Testis (tissue), 3 donors: ENCODE measurements around the gene PEX7. TPM values are rescaled to one million over a fixed set of nuclear protein-coding genes. Genes with fewer than 3 reads are reported as not detected.
"Not testable (repeated sequence)": the region's sequence is repeated elsewhere in the genome, so short reads cannot be mapped to it uniquely, and the experiment has no call there.

Experiments
- DNase-seq: peaks from one replicate; pipeline ENCODE4 v3.0.0-alpha.2; 2019
- H3K27ac ChIP-seq, 2 donors: fragments of 200-600 bp; sonication (generic); one replicate each; pipeline ENCODE4 v1.5.1; 2019
- H3K27me3 ChIP-seq: fragments of 200-600 bp; sonication (generic); one replicate; pipeline ENCODE4 v1.5.1; 2019
- H3K36me3 ChIP-seq: fragments of 200-600 bp; sonication (generic); one replicate; pipeline ENCODE4 v1.5.1; 2017; ENCODE audit warnings: low read depth; ENCODE audit errors: missing control alignments
- H3K4me1 ChIP-seq: fragments of 200-600 bp; sonication (generic); one replicate; pipeline ENCODE4 v1.5.1; 2019
- H3K4me3 ChIP-seq, 2 donors: fragments of 200-600 bp; sonication (generic); one replicate each; pipeline ENCODE4 v1.5.1; 2017 to 2019
- H3K9me3 ChIP-seq: fragments of 200-600 bp; sonication (generic); one replicate; pipeline ENCODE4 v1.5.1; 2017
- POLR2A ChIP-seq: fragments of 450-650 bp; IDR thresholded peaks from one replicate; pipeline ENCODE4 v1.6.1; 2017; ENCODE audit warnings: antibody characterized with exemption, mild to moderate bottlenecking, moderate library complexity
- WGBS, 2 donors: methylation state at CpG; one replicate each; pipeline ENCODE4 v1.1.5; 2018; 5-methylcytosine and 5-hydroxymethylcytosine counted together
- intact Hi-C: fragments of 100-400 bp; cut with DNase I; formaldehyde crosslinking; loops from one replicate; pipeline ENCODE4 v1.15.1; 2023; ENCODE audit warnings: low total_unique reads
- polyA plus RNA-seq: library from polyadenylated mRNA; stranded (reverse); fragments of 350-450 nt; fragmentation: Illumina TruSeq; extraction: RNeasy Lipid Tissue Mini Kit (QIAGEN cat#74804); gene quantifications from one replicate; pipeline ENCODE4 v1.2.3, GENCODE V29; 2014; ENCODE audit warnings: low read depth, low replicate concordance; ENCODE audit not compliant: insufficient read depth
- total RNA-seq, 2 donors: library from RNA; depleted of rRNA; stranded (reverse); fragments of >200 nt; gene quantifications; one replicate each; pipeline ENCODE4 v1.2.3, GENCODE V29; 2016
- TF ChIP-seq, protein P1 (sequence below), 3 experiments: fragments of 450-650 bp in 2 of 3; fragments of 200-600 bp in 1 of 3; sonication (generic) in 1 of 3; IDR thresholded peaks; one replicate each; pipeline ENCODE4 v1.5.1; 2016 to 2019; ENCODE audit warnings: antibody characterized with exemption in 3 of 3, mild to moderate bottlenecking in 2 of 3, moderate library complexity in 1 of 3

Gene PEX7
- total and polyA plus RNA-seq, 3 donors from 2014 or later, result 16.6 to 28.6 (median 18.5) TPM

DNA sequence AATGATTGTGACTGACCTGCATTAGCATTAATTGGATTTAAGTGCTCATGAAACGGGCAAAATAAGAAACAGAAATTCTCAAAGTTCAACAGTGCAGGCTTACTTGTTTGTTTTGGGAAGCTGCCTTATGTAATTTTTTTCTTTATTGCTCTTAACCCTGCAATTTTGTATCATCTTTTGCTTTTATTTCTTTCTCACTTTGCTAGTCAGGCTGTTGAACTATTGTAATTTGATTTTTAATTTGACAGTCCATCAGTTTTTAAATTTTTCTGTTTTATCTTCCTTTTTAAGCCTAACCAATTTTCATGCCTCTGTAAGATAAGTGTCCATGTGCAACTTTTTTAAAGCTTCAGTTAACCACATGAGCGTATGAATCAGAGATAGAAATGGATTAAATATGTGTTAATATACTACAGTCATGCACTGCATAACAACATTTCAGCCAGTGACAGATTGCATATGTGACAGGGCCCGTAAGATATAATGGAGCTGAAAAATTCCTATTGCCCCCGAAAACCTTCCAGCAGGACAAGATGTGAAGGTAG, 44.6 kb downstream of the PEX7 start:
- WGBS, 2 donors, result 84 to 87% methylated on average over 4 of the region's 4 CpGs
- Histone ChIP-seq H3K36me3 (no peaks in the 10 kb centered on the region), H3K27me3 (no peaks in the 10 kb centered on the region), H3K4me1 (no peaks in the 10 kb centered on the region), H3K9me3 (no peaks in the 10 kb centered on the region), H3K4me3 (no peak overlapping the region), H3K27ac (no peak overlapping the region)
- TF ChIP-seq, protein P1, sequence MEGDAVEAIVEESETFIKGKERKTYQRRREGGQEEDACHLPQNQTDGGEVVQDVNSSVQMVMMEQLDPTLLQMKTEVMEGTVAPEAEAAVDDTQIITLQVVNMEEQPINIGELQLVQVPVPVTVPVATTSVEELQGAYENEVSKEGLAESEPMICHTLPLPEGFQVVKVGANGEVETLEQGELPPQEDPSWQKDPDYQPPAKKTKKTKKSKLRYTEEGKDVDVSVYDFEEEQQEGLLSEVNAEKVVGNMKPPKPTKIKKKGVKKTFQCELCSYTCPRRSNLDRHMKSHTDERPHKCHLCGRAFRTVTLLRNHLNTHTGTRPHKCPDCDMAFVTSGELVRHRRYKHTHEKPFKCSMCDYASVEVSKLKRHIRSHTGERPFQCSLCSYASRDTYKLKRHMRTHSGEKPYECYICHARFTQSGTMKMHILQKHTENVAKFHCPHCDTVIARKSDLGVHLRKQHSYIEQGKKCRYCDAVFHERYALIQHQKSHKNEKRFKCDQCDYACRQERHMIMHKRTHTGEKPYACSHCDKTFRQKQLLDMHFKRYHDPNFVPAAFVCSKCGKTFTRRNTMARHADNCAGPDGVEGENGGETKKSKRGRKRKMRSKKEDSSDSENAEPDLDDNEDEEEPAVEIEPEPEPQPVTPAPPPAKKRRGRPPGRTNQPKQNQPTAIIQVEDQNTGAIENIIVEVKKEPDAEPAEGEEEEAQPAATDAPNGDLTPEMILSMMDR (IDR thresholded peaks at IDR 0.05), result no peak
- no peak for TF ChIP-seq POLR2A
- intact Hi-C loops, result no loop called here
- DNase-seq, result no peak

DNA sequence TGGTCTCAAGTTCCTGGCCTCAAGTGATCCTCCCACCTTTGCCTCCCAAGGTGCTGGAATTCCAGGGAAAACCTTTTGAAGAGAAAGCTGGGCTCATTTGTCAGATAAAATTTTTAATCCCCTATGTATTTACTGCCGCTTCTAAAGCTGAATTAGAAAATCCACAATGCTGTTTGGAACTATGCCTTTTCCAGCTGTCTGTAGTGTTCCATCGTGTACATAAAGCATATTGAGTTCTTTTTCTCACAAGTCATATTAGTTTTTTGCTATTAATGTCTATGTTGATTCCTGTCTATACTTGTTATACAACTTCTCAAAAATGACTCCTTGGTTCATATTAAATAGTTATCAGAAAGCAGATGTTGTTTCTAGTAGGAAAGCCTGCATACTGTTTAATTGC, 47.1 kb downstream of the PEX7 start:
- no peaks in the 10 kb centered on the region for H3K36me3 ChIP-seq
- TF ChIP-seq POLR2A, result no peak
- intact Hi-C loops, result no loop called here
- WGBS, 2 donors, result 88 to 89% methylated on average over 2 of the region's 2 CpGs
- H3K27ac ChIP-seq, result no peak overlapping the region
- DNase-seq, result no peak
- H3K9me3 ChIP-seq, result no peaks in the 10 kb centered on the region
- H3K27me3 ChIP-seq, result no peaks in the 10 kb centered on the region
- no peak overlapping the region for H3K4me3 ChIP-seq
- no peaks in the 10 kb centered on the region for H3K4me1 ChIP-seq

DNA sequence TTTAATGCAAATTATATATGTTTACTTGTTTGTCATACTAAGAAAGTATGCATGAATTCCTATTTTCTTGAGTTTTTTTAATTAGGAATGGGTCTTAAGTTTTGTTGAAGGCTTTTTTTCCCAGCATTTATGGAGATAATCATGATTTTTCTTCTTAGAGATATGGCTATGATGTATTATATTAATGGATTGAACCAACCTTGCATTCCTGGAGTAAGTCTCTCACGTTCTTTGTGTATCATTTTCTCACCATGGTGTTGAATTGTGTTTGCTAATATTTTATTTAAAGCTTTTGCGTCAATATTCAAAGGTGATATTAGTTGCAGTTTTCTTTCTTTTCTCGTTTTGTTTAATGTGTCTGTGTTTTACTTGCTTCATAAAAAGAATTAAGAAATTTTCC, 51.4 kb downstream of the PEX7 start:
- no peak for DNase-seq
- H3K27me3 ChIP-seq, result no peaks in the 10 kb centered on the region
- H3K9me3 ChIP-seq, result no peaks in the 10 kb centered on the region
- no peaks in the 10 kb centered on the region for H3K36me3 ChIP-seq
- WGBS, 2 donors, result 58 to 90% methylated on average over 3 of the region's 3 CpGs
- H3K4me3 ChIP-seq, result no peak overlapping the region
- intact Hi-C loops, result no loop called here
- no peaks in the 10 kb centered on the region for H3K4me1 ChIP-seq
- TF ChIP-seq, protein P1 (IDR thresholded peaks at IDR 0.05), result no peak
- TF ChIP-seq POLR2A, result no peak
- H3K27ac ChIP-seq, result no peak overlapping the region

DNA sequence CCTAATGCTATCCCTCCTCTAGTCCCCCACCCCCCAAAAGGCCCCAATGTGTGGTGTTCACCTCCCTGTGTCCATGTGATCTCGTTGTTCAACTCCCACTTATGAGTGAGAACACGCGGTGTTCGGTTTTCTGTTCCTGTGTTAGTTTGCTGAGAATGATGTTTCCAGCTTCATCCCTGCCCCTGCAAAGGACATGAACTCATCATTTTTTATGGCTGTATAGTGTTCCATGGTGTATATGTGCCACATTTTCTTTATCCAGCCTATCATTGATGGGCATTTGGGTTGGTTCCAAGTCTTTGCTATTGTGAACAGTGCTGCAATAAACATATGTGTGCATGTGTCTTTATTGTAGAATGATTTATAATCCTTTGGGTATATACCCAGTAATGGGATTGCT, 54.1 kb downstream of the PEX7 start:
- intact Hi-C loops, H3K36me3 ChIP-seq, H3K4me3 ChIP-seq, DNase-seq, H3K27me3 ChIP-seq, H3K27ac ChIP-seq, H3K4me1 ChIP-seq, H3K9me3 ChIP-seq: not testable (repeated sequence)
- WGBS, 2 donors, result 98% methylated on average over 4 of the region's 4 CpGs

DNA sequence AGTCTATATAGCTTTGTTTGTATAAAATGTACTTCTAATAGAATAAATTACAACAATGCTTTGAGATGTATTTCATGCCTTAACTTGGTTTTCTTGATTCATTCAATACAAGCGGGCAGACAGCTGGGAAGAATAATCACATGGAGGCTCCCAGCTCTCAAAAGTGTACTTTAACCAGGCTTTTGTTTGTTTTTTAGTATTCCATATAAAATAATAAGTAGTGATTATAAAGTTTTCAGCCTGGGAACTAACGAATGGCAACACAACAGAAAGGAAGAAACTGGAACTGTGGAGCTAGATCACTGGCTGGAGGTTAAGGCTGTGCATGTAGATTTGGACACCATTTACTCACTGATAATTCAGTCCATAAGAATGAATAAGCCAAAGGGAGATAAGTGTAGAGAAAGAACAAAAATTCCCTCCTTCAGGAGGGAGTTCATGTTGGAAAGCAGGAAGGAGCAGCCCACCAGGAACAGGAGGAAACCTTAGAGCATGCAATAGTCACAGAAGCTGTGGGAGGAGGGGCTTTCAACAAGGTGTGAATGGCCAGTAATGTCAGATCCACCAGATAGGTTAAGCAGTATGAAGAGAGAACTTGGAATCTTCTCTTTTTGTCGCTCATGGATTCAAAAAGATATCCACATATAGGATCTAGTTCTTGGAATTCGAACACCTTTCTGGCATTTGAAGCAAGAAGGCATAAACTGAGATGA, 58.5 kb downstream of the PEX7 start:
- H3K27me3 ChIP-seq, result no peaks in the 10 kb centered on the region
- no peaks in the 10 kb centered on the region for H3K36me3 ChIP-seq
- H3K4me1 ChIP-seq, result no peaks in the 10 kb centered on the region
- intact Hi-C loops, result no loop called here
- no peak overlapping the region for H3K27ac ChIP-seq
- H3K9me3 ChIP-seq, result no peaks in the 10 kb centered on the region
- WGBS, 2 donors, result 71 to 97% methylated on average over 4 of the region's 4 CpGs
- DNase-seq, result no peak
- TF ChIP-seq POLR2A, result no peak
- TF ChIP-seq, protein P1 (IDR thresholded peaks at IDR 0.05), result no peak
- no peak overlapping the region for H3K4me3 ChIP-seq

DNA sequence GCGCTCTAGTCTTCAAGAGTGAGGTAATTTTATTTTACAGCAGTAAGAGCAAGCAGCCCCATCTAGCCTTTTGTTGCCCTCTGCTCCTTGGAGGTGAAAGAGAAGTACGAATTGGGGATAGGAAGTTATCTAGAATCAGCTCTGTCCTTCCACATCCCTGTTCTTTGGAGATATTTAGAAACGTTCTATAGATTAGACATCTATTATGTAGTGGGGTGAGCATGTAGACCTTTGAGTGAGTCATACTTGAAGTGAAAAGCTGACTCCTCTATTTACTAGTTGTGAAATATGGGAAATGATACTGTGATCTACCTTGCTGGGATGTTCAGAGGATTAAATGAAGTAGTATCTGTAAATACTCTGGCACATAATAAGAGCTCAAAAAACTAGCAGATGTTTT, 63.7 kb downstream of the PEX7 start:
- H3K27ac ChIP-seq, result no peak overlapping the region
- no peak for TF ChIP-seq POLR2A
- TF ChIP-seq, protein P1 (IDR thresholded peaks at IDR 0.05), result no peak

More for the DNA sequence above, 63.7 kb downstream of the PEX7 start:
- no peaks in the 10 kb centered on the region for H3K9me3 ChIP-seq
- intact Hi-C loops, result no loop called here
- H3K27me3 ChIP-seq, result no peaks in the 10 kb centered on the region
- WGBS, 2 donors, result 75 to 82% methylated on average over 3 of the region's 3 CpGs
- no peaks in the 10 kb centered on the region for H3K4me1 ChIP-seq
- no peak for DNase-seq
- no peak overlapping the region for H3K4me3 ChIP-seq
- H3K36me3 ChIP-seq, result no peaks in the 10 kb centered on the region
